ENCODE data around the gene FHL2.

The FHL2 gene

DNA sequence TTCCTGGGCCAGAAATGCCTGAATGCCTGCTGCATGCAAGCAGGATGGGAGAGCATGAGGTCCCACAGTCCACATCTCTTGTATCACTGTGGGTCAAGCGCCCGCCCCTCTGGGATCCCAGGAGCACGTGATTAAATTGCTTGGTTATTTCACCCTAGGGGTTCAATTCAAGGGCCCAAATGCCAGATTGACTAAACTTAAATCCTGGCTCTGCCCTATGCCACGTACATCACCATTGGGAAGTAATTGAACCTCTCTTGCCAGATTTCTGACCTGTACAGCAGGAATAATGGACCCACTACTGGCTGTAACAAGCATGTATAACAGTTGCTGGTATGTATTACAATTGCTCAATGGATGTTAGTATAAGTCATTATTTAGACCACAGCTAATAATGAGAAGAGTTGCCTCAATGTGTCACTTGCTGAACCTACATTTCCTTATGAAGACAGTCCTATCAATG, 19.9 kb downstream of the FHL2 start:
- DNase-seq (ENCODE audit: low spot score): no peak

DNA sequence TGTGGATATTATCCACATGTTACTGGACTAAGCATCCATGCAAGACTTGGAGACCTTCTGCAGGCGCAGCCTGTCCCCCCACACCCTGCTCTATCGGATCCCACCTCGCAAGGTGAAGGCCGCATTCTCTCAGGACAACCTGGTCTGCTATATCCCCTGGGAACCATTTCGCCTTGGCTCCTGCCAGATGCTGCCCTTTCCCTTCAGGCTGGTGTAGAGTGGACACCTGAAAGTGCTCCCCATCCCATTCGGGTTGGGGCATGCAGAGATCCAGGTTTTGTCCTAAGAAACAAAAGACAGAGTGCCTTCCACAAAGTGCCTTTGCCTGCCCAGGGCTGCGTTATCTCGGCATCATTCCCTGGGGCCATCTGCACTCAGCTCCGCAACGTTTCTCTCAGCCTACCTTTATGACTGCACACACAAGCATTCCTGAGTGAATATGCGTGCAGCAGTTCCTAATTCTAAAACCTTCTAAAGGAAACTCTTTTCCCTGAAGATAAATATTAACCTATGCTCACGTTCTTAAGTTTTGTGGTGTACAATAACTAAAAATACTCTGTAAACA, 20.5 kb downstream of the FHL2 start:
- DNase-seq (ENCODE audit: low spot score): no peak

- no peak for DNase-seq (ENCODE audit: low spot score)
Measured at GRCh38 chr2:105377871-105378270, 21.0 kb downstream of the FHL2 start.

- DNase-seq (ENCODE audit: low spot score): no peak
Measured at GRCh38 chr2:105376789-105377240, 22.0 kb downstream of the FHL2 start.

DNA sequence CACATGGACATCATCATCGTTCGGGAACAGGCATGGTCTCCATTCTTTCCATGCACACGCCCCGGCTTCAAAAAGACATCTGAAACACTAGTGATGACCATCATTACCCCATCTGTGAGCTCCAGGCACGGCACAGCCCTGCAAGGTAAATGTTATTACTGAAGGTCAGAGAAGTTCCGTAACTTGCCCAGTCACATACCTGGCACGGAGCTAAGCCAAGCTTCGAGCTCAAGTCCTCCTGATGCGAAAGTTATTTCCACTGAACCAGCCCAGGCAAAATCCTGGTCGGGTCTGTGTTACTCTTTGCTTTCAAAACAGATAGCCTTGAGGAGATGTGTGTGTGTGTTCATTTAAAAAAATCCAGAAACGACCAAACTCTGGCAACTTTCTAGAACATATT, 22.8 kb downstream of the FHL2 start:
- no peak for DNase-seq (ENCODE audit: low spot score)

GRCh38 chr2:105375001-105375561, 23.8 kb downstream of the FHL2 start:
- peak; percentile 42 for DNase-seq (ENCODE audit: low spot score)

DNA sequence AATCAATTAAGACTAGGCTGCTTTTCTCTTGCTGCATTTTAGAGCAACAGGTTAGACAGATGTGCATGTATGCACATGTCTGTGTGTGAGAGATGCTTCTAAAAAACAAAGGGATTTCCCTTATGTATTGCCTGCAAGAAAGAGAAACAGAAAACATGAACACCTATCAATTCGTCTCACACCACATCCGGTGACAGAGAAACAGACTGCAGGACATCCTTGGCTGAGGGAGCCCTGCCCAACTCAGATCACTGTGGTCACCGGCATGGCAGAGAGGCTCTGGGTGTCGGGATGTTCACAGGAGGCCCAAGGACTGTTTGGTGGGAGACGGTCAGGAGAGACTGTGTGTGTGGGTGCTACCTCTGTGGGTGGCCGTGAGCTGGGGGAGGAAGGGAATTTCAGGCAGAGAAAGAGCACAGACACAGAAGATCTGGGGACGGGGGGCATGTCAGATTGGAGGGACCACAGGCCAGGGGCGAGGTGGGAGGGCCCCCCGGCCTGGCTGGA, 24.9 kb downstream of the FHL2 start:
- DNase-seq (ENCODE audit: low spot score): no peak

DNA sequence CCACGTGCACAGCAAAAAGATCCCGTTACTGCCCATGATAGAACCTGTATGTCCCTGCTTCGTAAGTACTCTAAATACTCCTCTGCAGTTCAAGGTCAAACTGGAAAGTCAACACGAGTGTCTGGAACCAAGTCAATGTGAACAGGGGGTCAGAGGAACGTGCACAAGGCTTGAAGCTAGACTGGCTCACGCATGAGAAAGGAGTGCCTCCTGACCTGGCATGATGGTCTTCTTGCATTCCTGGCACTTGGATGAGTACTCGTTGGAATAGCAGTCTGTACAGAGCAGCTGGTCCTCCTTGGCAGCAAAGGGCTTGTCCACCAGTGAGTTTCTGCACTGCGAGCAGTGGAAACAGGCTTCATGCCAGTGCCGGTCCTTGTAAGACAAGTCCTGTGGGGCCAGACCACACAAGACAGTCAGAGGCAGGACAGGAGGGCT, 25.5 kb downstream of the FHL2 start:
- DNase-seq (ENCODE audit: low spot score): no peak

DNA sequence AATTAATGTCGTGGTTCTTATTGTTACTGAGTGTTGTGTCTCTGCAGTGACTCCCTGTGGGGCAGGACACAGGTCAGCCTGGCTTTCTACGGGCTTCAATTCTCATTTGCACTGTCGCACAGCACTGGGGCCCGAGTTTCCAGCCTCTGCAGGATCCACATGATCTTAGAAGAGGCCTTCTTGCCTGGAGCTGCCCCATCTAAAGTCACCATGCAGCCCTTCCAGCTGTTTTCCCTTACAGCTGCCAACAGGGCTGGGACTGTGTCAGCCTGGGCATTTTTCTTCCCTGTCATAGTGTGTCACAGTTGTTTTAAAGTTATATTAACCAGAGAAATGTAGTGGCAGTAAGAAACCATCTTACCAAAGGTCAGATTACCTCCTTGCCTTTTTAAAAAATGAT, 27.0 kb downstream of the FHL2 start:
- DNase-seq (ENCODE audit: low spot score): no peak

- no peak for DNase-seq (ENCODE audit: low spot score)
Measured at GRCh38 chr2:105371156-105371555, 27.7 kb downstream of the FHL2 start.

- DNase-seq (ENCODE audit: low spot score): peak; percentile 71
Measured at GRCh38 chr2:105369777-105370690, 28.8 kb downstream of the FHL2 start.

DNA sequence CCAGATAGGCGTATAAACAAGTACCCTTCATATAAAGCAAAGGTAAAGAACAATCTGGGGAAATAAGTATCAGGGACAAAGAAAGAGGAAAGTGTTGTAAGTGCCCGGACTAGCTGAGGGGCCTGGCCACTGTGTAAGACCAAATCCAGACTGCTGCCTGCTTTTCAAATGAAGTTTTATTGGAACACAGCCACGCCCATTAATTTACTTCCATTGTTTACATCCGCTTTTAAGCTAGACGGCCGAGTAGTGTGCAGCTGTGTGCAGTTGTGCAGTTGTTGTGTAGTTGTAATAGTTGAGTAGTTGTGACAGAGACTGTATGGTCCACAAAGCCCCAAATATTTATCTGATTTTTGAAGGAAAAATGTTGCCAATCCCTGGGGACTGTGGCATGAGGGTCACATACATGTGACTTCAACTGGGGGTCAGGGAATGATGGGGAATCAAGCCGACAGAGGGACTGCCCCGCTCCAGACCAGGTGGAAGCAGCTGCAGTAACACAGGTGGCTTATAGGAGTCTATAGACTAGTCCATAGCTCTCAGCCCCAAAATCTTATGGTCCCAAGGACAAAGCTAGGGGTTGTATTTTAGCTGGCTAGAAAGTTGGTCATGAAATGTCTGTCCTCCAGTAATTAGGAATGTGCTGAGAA, 30.0 kb downstream of the FHL2 start:
- no peak for DNase-seq (ENCODE audit: low spot score)

- no peak for DNase-seq (ENCODE audit: low spot score)
Measured at GRCh38 chr2:105365206-105365605, 33.6 kb downstream of the FHL2 start.

GRCh38 chr2:105364436-105365139, 34.3 kb downstream of the FHL2 start:
- no peak for DNase-seq (ENCODE audit: low spot score)

DNA sequence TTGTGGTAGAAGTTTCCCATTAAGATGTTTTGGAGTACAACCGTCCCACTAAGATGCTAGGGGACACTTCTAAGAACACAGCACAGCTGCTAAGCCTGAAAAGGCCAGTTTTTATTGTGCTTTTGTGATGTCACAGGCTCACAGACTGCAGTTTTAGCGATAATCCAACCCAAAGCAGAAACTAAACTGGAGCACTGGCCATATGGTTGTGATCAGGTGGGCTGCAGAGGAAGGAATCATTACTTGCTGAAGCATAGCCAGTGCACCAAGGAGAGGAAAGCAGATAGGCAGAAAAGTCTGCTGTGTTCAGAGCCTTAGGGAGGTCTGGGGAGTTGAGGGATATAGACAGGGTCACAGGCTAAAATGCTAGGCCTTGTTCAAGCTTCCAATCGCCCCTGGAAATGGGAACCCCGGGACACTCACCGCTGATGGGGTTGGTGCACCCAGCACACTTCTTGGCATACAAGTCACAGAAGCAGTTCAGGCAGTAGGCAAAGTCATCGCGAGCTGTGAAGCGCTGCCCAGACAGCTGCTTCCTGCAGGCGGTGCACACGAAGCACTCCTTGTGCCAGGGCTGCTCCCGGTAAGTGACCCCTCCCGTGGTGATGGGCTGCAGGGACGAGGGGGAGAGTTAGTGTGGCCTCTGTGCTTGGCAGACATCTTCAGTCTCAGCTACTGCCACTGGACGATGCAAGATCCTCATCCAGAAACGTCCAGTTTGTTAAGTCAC, 35.8 kb downstream of the FHL2 start:
- no peak for DNase-seq (ENCODE audit: low spot score)

- no peak for DNase-seq (ENCODE audit: low spot score)
Measured at GRCh38 chr2:105361102-105361889, 37.6 kb downstream of the FHL2 start.

DNA sequence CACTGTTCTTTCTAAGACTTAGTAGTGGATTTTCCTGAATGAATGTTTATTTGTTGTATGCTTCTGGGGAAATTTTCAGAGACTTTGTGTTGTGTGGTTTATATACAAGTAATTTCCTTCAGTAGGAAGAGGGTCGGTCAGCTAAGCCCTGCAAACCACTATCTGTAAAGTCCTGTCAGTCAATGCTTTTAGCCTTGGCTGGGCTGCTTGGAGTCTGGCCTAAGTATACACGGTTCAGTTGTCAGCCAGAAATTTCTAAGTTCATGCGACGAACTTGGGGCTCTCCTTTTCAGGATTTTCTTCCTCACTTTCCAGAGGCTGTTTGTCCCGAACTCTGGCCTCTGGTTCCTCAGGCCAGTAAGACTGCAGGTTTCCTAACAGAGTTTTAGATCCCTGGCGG, 40.3 kb downstream of the FHL2 start:
- DNase-seq (ENCODE audit: low spot score): no peak

- DNase-seq (ENCODE audit: low spot score): no peak
Measured at GRCh38 chr2:105357122-105357521, 41.7 kb downstream of the FHL2 start.

DNA sequence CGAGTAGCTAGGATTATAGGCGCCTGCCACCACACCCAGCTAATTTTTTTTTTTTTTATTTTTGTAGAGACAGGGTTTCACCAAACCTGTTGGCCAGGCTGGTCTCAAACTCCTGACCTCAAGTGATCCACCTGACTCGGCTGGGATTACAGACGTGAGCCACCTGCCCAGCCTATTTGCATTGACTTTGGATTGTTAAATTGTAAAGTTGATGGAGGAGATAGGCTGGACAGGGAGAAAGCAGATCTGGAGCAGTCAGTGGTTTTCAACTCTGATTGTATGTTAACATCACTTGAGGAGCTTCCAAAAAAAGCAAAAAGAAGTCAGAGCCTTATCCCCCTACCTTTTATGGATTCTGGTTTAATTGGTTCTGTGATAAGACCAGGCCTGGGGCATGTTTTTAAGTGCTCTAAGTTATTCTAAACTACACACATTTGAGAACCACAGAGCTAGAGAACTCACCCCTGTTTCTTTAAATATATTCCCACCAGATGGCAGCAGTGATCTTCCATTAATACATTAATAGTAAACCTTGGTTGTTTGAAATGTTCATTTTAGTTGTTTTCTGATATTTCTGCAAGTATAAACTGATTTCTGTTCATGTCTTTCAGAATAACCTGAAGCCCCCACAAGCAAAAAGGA, 54.0 kb downstream of the FHL2 start:
- no peak for DNase-seq (ENCODE audit: low spot score)

- no peak for DNase-seq (ENCODE audit: low spot score)
Measured at GRCh38 chr2:105339414-105339813, 59.4 kb downstream of the FHL2 start.

Measured in COLO829 (cell line).